Measurements from ENCODE around the gene RALGAPA1. TPM values are rescaled to one million over a fixed set of nuclear protein-coding genes. Genes with fewer than 3 reads are reported as not detected.

The RALGAPA1 gene
- polyA plus RNA-seq, 1 of the 3 experiments (the other 2 are of a cell fraction): 3.6 TPM

GRCh38 chr14:35806006-35806907 lies 2.8 kb downstream of the RALGAPA1 start:
- H3K4me1 ChIP-seq (ENCODE audit: control insufficient read depth in 1 of 2, insufficient read depth in 2 of 2, low read depth in 1 of 2, low read length in 1 of 2): peaks cover 2 to 10% of the 10 kb centered on the region in 2 experiments; a peak in 2 of 4 replicates
- H3K4me2 ChIP-seq: peak overlapping the region; percentile 76; the same call in 1 of the 2 replicates
- TF ChIP-seq NFIC (IDR thresholded peaks at IDR 0.05; ENCODE audit: borderline replicate concordance) (no peak), TAF1 (IDR thresholded peaks at IDR 0.05; ENCODE audit: borderline replicate concordance, low read depth, low read length) (no peak), CTCF (IDR thresholded peaks at IDR 0.05) (no peak), FOXM1 (IDR thresholded peaks at IDR 0.05; ENCODE audit: low read depth) (no peak), ZBTB33 (IDR thresholded peaks at IDR 0.05; ENCODE audit: borderline replicate concordance, low read depth) (no peak), TCF12 (IDR thresholded peaks at IDR 0.05) (no peak), RCOR1 (IDR thresholded peaks at IDR 0.05; ENCODE audit: low read length) (no peak), TEAD4 (IDR thresholded peaks at IDR 0.05; ENCODE audit: borderline replicate concordance, insufficient read depth) (no peak), IRF3 (IDR thresholded peaks at IDR 0.05; ENCODE audit: low read depth, low read length) (no peak), ELF1 (IDR thresholded peaks at IDR 0.05) (no peak)
- H3K9me3 ChIP-seq: no peaks in the 10 kb centered on the region
- peaks cover 59% of the 10 kb centered on the region for H3K79me2 ChIP-seq (ENCODE audit: insufficient read depth)
- ChIA-PET CTCF (interaction anchor here (0.8 to 2.0 kb wide), 5 partner anchors 12 to 52 kb away, joined by 5 to 8 read pairs (median 5); no protein-coding TSS in a partner anchor), POLR2A (interaction anchor here (0.5 kb wide), 1 partner anchor 20 kb away, joined by 3 read pairs; no protein-coding TSS in a partner anchor)
- DNase-seq: no peak
- H3K27me3 ChIP-seq (ENCODE audit: insufficient read depth): no peaks in the 10 kb centered on the region
- H3K9me2 ChIP-seq: no peaks in the 10 kb centered on the region
- H3K36me3 ChIP-seq (replicated peaks in 1 of 2; ENCODE audit: control insufficient read depth in 1 of 2, insufficient read depth in 2 of 2, low read length in 1 of 2): no peaks in the 10 kb centered on the region
- no peak overlapping the region for H3K27ac ChIP-seq (ENCODE audit: low read depth in 2 of 2, low read length in 1 of 2)
- H4K20me1 ChIP-seq (ENCODE audit: insufficient read depth): no peaks in the 10 kb centered on the region; the same call in 1 of the 2 replicates
- H3K4me3 ChIP-seq (ENCODE audit: low read depth in 2 of 2, low read length in 1 of 2): no peak overlapping the region
- WGBS (ENCODE audit: low lambda C conversion rate): 92% methylated on average over 2 of the region's 2 CpGs
- no peak overlapping the region for H3K9ac ChIP-seq
- peaks cover 18% of the 10 kb centered on the region for H3F3A ChIP-seq (replicated peaks; ENCODE audit: insufficient read depth)
- H2AFZ ChIP-seq (ENCODE audit: low read depth): no peak overlapping the region
